ENCODE data around the gene DHX36. TPM values are rescaled to one million over a fixed set of nuclear protein-coding genes. Genes with fewer than 3 reads are reported as not detected.
A peak's percentile ranks its signal among the peaks of the same experiment; 100 is the strongest.

The DHX36 gene
- 10 to 100 TPM; 35.0 to 95.3 (median 54.2) TPM for total RNA-seq

GRCh38 chr3:154323891-154324738 is at the start of gene DHX36:
Gene DHX36, minus strand, starts transcription at chr3:154324487. Its CDS starts 71 bp downstream, at chr3:154324416.
- 0 to 1% methylated on average over 25 to 37 of the region's 45 CpGs for WGBS, 2 donors
- peak; percentile 88 to 94 for DNase-seq
- Histone ChIP-seq H3K27me3 (no peaks in the 10 kb centered on the region), H3K9me3 (no peaks in the 10 kb centered on the region), H3K4me3 (peak within 1 kb of the TSS; percentile 58 to 84 (median 80)), H3K4me1 (peaks cover 26 to 49% (median 38%) of the 10 kb centered on the region in 4 donors), H3K27ac (peak within 1 kb of the TSS; percentile 91 to 99 (median 96)), H3K36me3 (no peaks in the 10 kb centered on the region)
- ATAC-seq (ENCODE audit: low FRiP score in 2 of 2) = peak; percentile 93 to 99
- TF ChIP-seq CTCF (IDR thresholded peaks at IDR 0.05) = no peak
- TF ChIP-seq EP300 (IDR thresholded peaks at IDR 0.05) = peak in 1 of 4 donors; percentile 35
- peak in 2 of 4 donors; percentile 81 to 85 for TF ChIP-seq POLR2A (IDR thresholded peaks at IDR 0.05)
- peak; percentile 90 to 91 for TF ChIP-seq POLR2AphosphoS5 (IDR thresholded peaks at IDR 0.05)

- DNase-seq = no peak
- H3K27ac ChIP-seq = no peak overlapping the region
These were observed 42.9 kb upstream of the DHX36 start for GRCh38 chr3:154367221-154367620.

GRCh38 chr3:154364849-154365248 is 40.6 kb upstream of the DHX36 start:
- no peak overlapping the region for H3K4me3 ChIP-seq
- H3K4me1 ChIP-seq = no peaks in the 10 kb centered on the region
- H3K27ac ChIP-seq = no peak overlapping the region
- no peaks in the 10 kb centered on the region for H3K36me3 ChIP-seq
- DNase-seq = no peak
- H3K27me3 ChIP-seq = no peaks in the 10 kb centered on the region
- TF ChIP-seq CTCF (IDR thresholded peaks at IDR 0.05) = no peak
- no peak for TF ChIP-seq EP300 (IDR thresholded peaks at IDR 0.05)
- TF ChIP-seq POLR2A (IDR thresholded peaks at IDR 0.05) = no peak
- TF ChIP-seq POLR2AphosphoS5 (IDR thresholded peaks at IDR 0.05) = no peak
- ATAC-seq (ENCODE audit: low FRiP score in 2 of 2) = no peak
- H3K9me3 ChIP-seq = no peaks in the 10 kb centered on the region

More at GRCh38 chr3:154367221-154367620, 42.9 kb upstream of the DHX36 start:
- no peak overlapping the region for H3K4me3 ChIP-seq
- no peaks in the 10 kb centered on the region for H3K36me3 ChIP-seq
- no peak for ATAC-seq (ENCODE audit: low FRiP score in 2 of 2)
- no peaks in the 10 kb centered on the region for H3K4me1 ChIP-seq
- TF ChIP-seq CTCF (IDR thresholded peaks at IDR 0.05) (no peak), POLR2A (IDR thresholded peaks at IDR 0.05) (no peak), POLR2AphosphoS5 (IDR thresholded peaks at IDR 0.05) (no peak), EP300 (IDR thresholded peaks at IDR 0.05) (no peak)
- no peaks in the 10 kb centered on the region for H3K27me3 ChIP-seq
- no peaks in the 10 kb centered on the region for H3K9me3 ChIP-seq
- 16 to 24% methylated on average over 3 of the region's 3 CpGs for WGBS, 2 donors

GRCh38 chr3:154361099-154361498 is 36.8 kb upstream of the DHX36 start:
- TF ChIP-seq EP300 (IDR thresholded peaks at IDR 0.05) (no peak), CTCF (IDR thresholded peaks at IDR 0.05) (no peak), POLR2A (IDR thresholded peaks at IDR 0.05) (no peak), POLR2AphosphoS5 (IDR thresholded peaks at IDR 0.05) (no peak)
- Histone ChIP-seq H3K27ac (no peak overlapping the region), H3K36me3 (no peaks in the 10 kb centered on the region), H3K27me3 (no peaks in the 10 kb centered on the region), H3K4me3 (no peak overlapping the region), H3K9me3 (no peaks in the 10 kb centered on the region), H3K4me1 (no peaks in the 10 kb centered on the region)
- ATAC-seq (ENCODE audit: low FRiP score in 2 of 2) (no peak), DNase-seq (no peak)
- WGBS, 2 donors = 72 to 82% methylated on average over 1 of the region's 1 CpG
